Activated naive CD8-positive, alpha-beta T cell treated with anti-CD3 and anti-CD28 coated beads for 36 hours (primary cell): ENCODE data around the gene TEX101. TPM values are rescaled to one million over a fixed set of nuclear protein-coding genes. Genes with fewer than 3 reads are reported as not detected.

Experiments used
- total RNA-seq, 2 experiments: library from RNA; stranded (reverse); gene quantifications; one replicate each; pipeline ENCODE4 v1.2.3, GENCODE V29; 2021

The TEX101 gene
- total RNA-seq, 2 experiments from 2014 or later: not detected

Other genes with a start within 250 kb of the TEX101 start
- not detected for gene PSG5, start 228.4 kb upstream of the TEX101 start, total RNA-seq
- gene PSG4, start 209.3 kb upstream of the TEX101 start, total RNA-seq: not detected
- gene PSG9, start 145.4 kb upstream of the TEX101 start, total RNA-seq: not detected
- not detected for gene CD177, start 61.2 kb upstream of the TEX101 start, total RNA-seq
- gene LYPD3, start 50.7 kb downstream of the TEX101 start, total RNA-seq: 1 to 10 TPM; 5.2 to 5.3 TPM
- 10 to 100 TPM; 12.7 to 13.1 TPM for gene PHLDB3, start 89.9 kb downstream of the TEX101 start, total RNA-seq
- gene ETHE1, start 112.3 kb downstream of the TEX101 start, total RNA-seq: 10 to 100 TPM; 41.5 to 44.8 TPM
- 1 to 10 TPM; 2.0 to 2.2 TPM for gene ZNF575, start 118.3 kb downstream of the TEX101 start, total RNA-seq
- 10 to 100 TPM; 35.4 to 36.8 TPM for gene XRCC1, start 160.6 kb downstream of the TEX101 start, total RNA-seq
- 10 to 100 TPM; 14.3 to 16.8 TPM for gene PINLYP, start 160.9 kb downstream of the TEX101 start, total RNA-seq
- gene IRGQ, start 181.2 kb downstream of the TEX101 start, total RNA-seq: 10 to 100 TPM; 19.8 to 24.6 TPM
- 10 to 100 TPM; 11.7 to 14.9 TPM for gene ZNF576, start 181.7 kb downstream of the TEX101 start, total RNA-seq
- under 1 TPM; 0.54 to 0.60 TPM for gene SRRM5, start 197.2 kb downstream of the TEX101 start, total RNA-seq
- 10 to 100 TPM; 16.8 to 19.7 TPM for gene ZNF428, start 204.7 kb downstream of the TEX101 start, total RNA-seq
- under 1 TPM; 0.26 to 0.29 TPM for gene CADM4, start 225.0 kb downstream of the TEX101 start, total RNA-seq